Measurements from ENCODE around the gene DDX47. TPM values are rescaled to one million over a fixed set of nuclear protein-coding genes. Genes with fewer than 3 reads are reported as not detected.

Gene DDX47
- 10 to 100 TPM; 56.3 to 60.8 TPM for total RNA-seq

- peak; percentile 99 for DNase-seq
- Mint-ChIP-seq H3K27me3 (no peaks in the 10 kb centered on the region), H3K9me3 (no peaks in the 10 kb centered on the region), H3K4me3 (peak within 1 kb of the TSS; percentile 84), H3K36me3 (peaks cover 23% of the 10 kb centered on the region), H3K4me1 (peaks cover 59% of the 10 kb centered on the region), H3K27ac (peak within 1 kb of the TSS; percentile 84)
- peak; percentile 77 for ATAC-seq (ENCODE audit: low read depth)
- POLR2A ChIA-PET, result interaction anchor here (1.1 to 3.8 kb wide), 5 partner anchors 8 to 76 kb away, joined by 3 to 24 read pairs (median 5); no protein-coding TSS in a partner anchor
Measured at GRCh38 chr12:12813120-12814101, at the start of gene DDX47. Gene DDX47, plus strand, starts transcription at chr12:12813346. Its CDS starts 22 bp downstream, at chr12:12813368.

GRCh38 chr12:12764824-12765223 lies 48.3 kb upstream of the DDX47 start:
- Mint-ChIP-seq H3K27me3 (peaks cover 2% of the 10 kb centered on the region), H3K4me3 (no peak overlapping the region)

GRCh38 chr12:12770262-12770661 lies 42.9 kb upstream of the DDX47 start:
- DNase-seq (no peak), ATAC-seq (ENCODE audit: low read depth) (no peak)
- Mint-ChIP-seq H3K4me3 (no peak overlapping the region), H3K27ac (no peak overlapping the region), H3K36me3 (peaks cover 30% of the 10 kb centered on the region), H3K9me3 (peaks cover 9% of the 10 kb centered on the region), H3K4me1 (no peaks in the 10 kb centered on the region), H3K27me3 (peaks cover 3% of the 10 kb centered on the region)
- POLR2A ChIA-PET, result no interaction called here

More at GRCh38 chr12:12764824-12765223, 48.3 kb upstream of the DDX47 start:
- Mint-ChIP-seq H3K9me3 (peaks cover 6% of the 10 kb centered on the region), H3K36me3 (peaks cover 37% of the 10 kb centered on the region), H3K4me1 (peaks cover 5% of the 10 kb centered on the region), H3K27ac (no peak overlapping the region)
- DNase-seq, result no peak
- POLR2A ChIA-PET, result no interaction called here
- ATAC-seq (ENCODE audit: low read depth), result no peak

- no peak for ATAC-seq (ENCODE audit: low read depth)
- POLR2A ChIA-PET, result no interaction called here
- Mint-ChIP-seq H3K4me3 (no peak overlapping the region), H3K4me1 (no peaks in the 10 kb centered on the region), H3K9me3 (peaks cover 5% of the 10 kb centered on the region), H3K27ac (no peak overlapping the region), H3K36me3 (peaks cover 17% of the 10 kb centered on the region), H3K27me3 (peaks cover 1% of the 10 kb centered on the region)
- no peak for DNase-seq
Measured at GRCh38 chr12:12774791-12775190, 38.4 kb upstream of the DDX47 start.

GRCh38 chr12:12776261-12776660 lies 36.9 kb upstream of the DDX47 start:
- H3K27ac Mint-ChIP-seq, result peak overlapping the region; percentile 7
- H3K36me3 Mint-ChIP-seq, result peaks cover 11% of the 10 kb centered on the region
- no peaks in the 10 kb centered on the region for H3K27me3 Mint-ChIP-seq
- H3K4me3 Mint-ChIP-seq, result no peak overlapping the region
- no peaks in the 10 kb centered on the region for H3K4me1 Mint-ChIP-seq
- DNase-seq, result no peak
- POLR2A ChIA-PET, result no interaction called here
- no peak for ATAC-seq (ENCODE audit: low read depth)
- peaks cover 3% of the 10 kb centered on the region for H3K9me3 Mint-ChIP-seq

- POLR2A ChIA-PET, result no interaction called here
- H3K27ac Mint-ChIP-seq, result no peak overlapping the region
- no peak overlapping the region for H3K4me3 Mint-ChIP-seq
- no peak for DNase-seq
- no peak for ATAC-seq (ENCODE audit: low read depth)
- peaks cover 10% of the 10 kb centered on the region for H3K36me3 Mint-ChIP-seq
- peaks cover 3% of the 10 kb centered on the region for H3K9me3 Mint-ChIP-seq
- no peaks in the 10 kb centered on the region for H3K4me1 Mint-ChIP-seq
- no peaks in the 10 kb centered on the region for H3K27me3 Mint-ChIP-seq
Measured at GRCh38 chr12:12777092-12777491, 36.1 kb upstream of the DDX47 start.

- H3K36me3 Mint-ChIP-seq, result peaks cover 6% of the 10 kb centered on the region
- no peak overlapping the region for H3K27ac Mint-ChIP-seq
- POLR2A ChIA-PET, result no interaction called here
- no peaks in the 10 kb centered on the region for H3K9me3 Mint-ChIP-seq
- H3K4me3 Mint-ChIP-seq, result no peak overlapping the region
- DNase-seq (no peak), ATAC-seq (ENCODE audit: low read depth) (no peak)
- H3K27me3 Mint-ChIP-seq, result no peaks in the 10 kb centered on the region
- no peaks in the 10 kb centered on the region for H3K4me1 Mint-ChIP-seq
Measured at GRCh38 chr12:12779007-12779406, 34.1 kb upstream of the DDX47 start.

- no peak for ATAC-seq (ENCODE audit: low read depth)
- Mint-ChIP-seq H3K4me3 (no peak overlapping the region), H3K27ac (no peak overlapping the region), H3K9me3 (no peaks in the 10 kb centered on the region), H3K4me1 (peaks cover 3% of the 10 kb centered on the region), H3K27me3 (no peaks in the 10 kb centered on the region), H3K36me3 (peaks cover 5% of the 10 kb centered on the region)
- DNase-seq, result no peak
- POLR2A ChIA-PET, result no interaction called here
Measured at GRCh38 chr12:12779529-12779928, 33.6 kb upstream of the DDX47 start.

- DNase-seq (no peak), ATAC-seq (ENCODE audit: low read depth) (no peak)
- Mint-ChIP-seq H3K4me3 (no peak overlapping the region), H3K36me3 (peaks cover 4% of the 10 kb centered on the region), H3K9me3 (no peaks in the 10 kb centered on the region), H3K27ac (no peak overlapping the region), H3K27me3 (no peaks in the 10 kb centered on the region), H3K4me1 (peaks cover 31% of the 10 kb centered on the region)
- POLR2A ChIA-PET, result interaction anchor here (0.6 to 1.3 kb wide), 2 partner anchors 47 to 284 kb away, joined by 3 to 8 read pairs; no protein-coding TSS in a partner anchor
Measured at GRCh38 chr12:12784116-12784515, 29.0 kb upstream of the DDX47 start.

- peak within 1 kb of the TSS; percentile 45 for H3K27ac Mint-ChIP-seq
- no peaks in the 10 kb centered on the region for H3K36me3 Mint-ChIP-seq
- DNase-seq, result no peak
- peaks cover 33% of the 10 kb centered on the region for H3K4me1 Mint-ChIP-seq
- H3K27me3 Mint-ChIP-seq, result no peaks in the 10 kb centered on the region
- H3K4me3 Mint-ChIP-seq, result peak within 1 kb of the TSS; percentile 68
- ATAC-seq (ENCODE audit: low read depth), result no peak
- POLR2A ChIA-PET, result interaction anchor here (1.3 kb wide), 1 partner anchor 48 kb away, joined by 8 read pairs; no protein-coding TSS in a partner anchor
- no peaks in the 10 kb centered on the region for H3K9me3 Mint-ChIP-seq
Measured at GRCh38 chr12:12784911-12785814, 28.0 kb upstream of the DDX47 start, which contains the start of gene APOLD1. Gene APOLD1, plus strand, starts transcription at chr12:12785659. Its CDS starts 33 bp downstream, at chr12:12785692.

- DNase-seq, result no peak
- peak overlapping the region; percentile 68 for H3K4me3 Mint-ChIP-seq
- no peaks in the 10 kb centered on the region for H3K27me3 Mint-ChIP-seq
- POLR2A ChIA-PET, result interaction anchor here (0.6 to 3.6 kb wide), 6 partner anchors 17 to 70 kb away, joined by 3 to 24 read pairs (median 8); partner anchors contain the start of gene DDX47
- H3K36me3 Mint-ChIP-seq, result no peaks in the 10 kb centered on the region
- H3K4me1 Mint-ChIP-seq, result peaks cover 33% of the 10 kb centered on the region
- H3K9me3 Mint-ChIP-seq, result no peaks in the 10 kb centered on the region
- no peak for ATAC-seq (ENCODE audit: low read depth)
- peak overlapping the region; percentile 45 for H3K27ac Mint-ChIP-seq
Measured at GRCh38 chr12:12786351-12786705, 26.8 kb upstream of the DDX47 start.

GRCh38 chr12:12786706-12787601 lies 26.2 kb upstream of the DDX47 start:
- Mint-ChIP-seq H3K36me3 (no peaks in the 10 kb centered on the region), H3K4me1 (peaks cover 33% of the 10 kb centered on the region), H3K27ac (peak overlapping the region; percentile 83), H3K4me3 (peak overlapping the region; percentile 82), H3K9me3 (no peaks in the 10 kb centered on the region), H3K27me3 (no peaks in the 10 kb centered on the region)
- DNase-seq (peak; percentile 82), ATAC-seq (ENCODE audit: low read depth) (peak; percentile 93)
- POLR2A ChIA-PET, result interaction anchor here (0.6 to 3.6 kb wide), 11 partner anchors 17 to 90 kb away, joined by 3 to 24 read pairs (median 4); partner anchors contain the start of gene DDX47

Data from activated naive CD8-positive, alpha-beta T cell treated with anti-CD3 and anti-CD28 coated beads, Interleukin-2, amount 10 ng/mL, durations not matched to agents 7 days and 5 days (primary cell).